Astrocyte of the spinal cord (primary cell): ENCODE results near the gene IFITM1.

Experiments used
- DNase-seq: peaks from one replicate; pipeline ENCODE4 v3.0.0; 2011; ENCODE audit warnings: low read depth, low spot score
- H3K4me3 ChIP-seq: 2 replicates; pipeline ENCODE4 v1.5.1; 2011; ENCODE audit warnings: low read depth, mild to moderate bottlenecking, low read length, moderate library complexity
- CTCF ChIP-seq: IDR thresholded peaks from 2 replicates; pipeline ENCODE4 v1.5.1; 2012; ENCODE audit warnings: low read depth, mild to moderate bottlenecking, low read length, inconsistent platforms
- in situ Hi-C: cut with HindIII; loops from 2 replicates; pipeline ENCODE4 v1.10.0; 2017; ENCODE audit warnings: low sequenced_read_pairs

The IFITM1 gene

GRCh38 chr11:334264-334994 lies 20.6 kb downstream of the IFITM1 start:
- no peak for TF ChIP-seq CTCF
- no peak overlapping the region for H3K4me3 ChIP-seq
- in situ Hi-C loops = no loop called here
- no peak for DNase-seq

- no peak overlapping the region for H3K4me3 ChIP-seq
- no peak for TF ChIP-seq CTCF
- in situ Hi-C loops = no loop called here
- peak; percentile 55 for DNase-seq
Measured at GRCh38 chr11:335779-336658, 22.2 kb downstream of the IFITM1 start.

- in situ Hi-C loops = no loop called here
- no peak for TF ChIP-seq CTCF
- no peak for DNase-seq
- H3K4me3 ChIP-seq = no peak overlapping the region
Measured at GRCh38 chr11:336659-337198, 22.9 kb downstream of the IFITM1 start.

- no peak for DNase-seq
- no peak overlapping the region for H3K4me3 ChIP-seq
- in situ Hi-C loops = no loop called here
- no peak for TF ChIP-seq CTCF
Measured at GRCh38 chr11:337711-338110, 23.9 kb downstream of the IFITM1 start.

- no peak for TF ChIP-seq CTCF
- in situ Hi-C loops = no loop called here
- H3K4me3 ChIP-seq = no peak overlapping the region
- no peak for DNase-seq
Measured at GRCh38 chr11:339963-340362, 26.1 kb downstream of the IFITM1 start.

- no peak for TF ChIP-seq CTCF
- H3K4me3 ChIP-seq = no peak overlapping the region
- in situ Hi-C loops = no loop called here
- DNase-seq = no peak
Measured at GRCh38 chr11:340539-341512, 27.0 kb downstream of the IFITM1 start.
